Iris pigment epithelial cell (primary cell): ENCODE data around the gene PTPRQ.

Experiments
- DNase-seq: peaks from one replicate; pipeline ENCODE4 v3.0.0-alpha.2; 2011; ENCODE audit warnings: low read depth

Gene PTPRQ

GRCh38 chr12:80702889-80703805, 259.1 kb downstream of the PTPRQ start:
- peak; percentile 88 for DNase-seq

- no peak for DNase-seq
Measured at GRCh38 chr12:80704420-80704819, 260.4 kb downstream of the PTPRQ start.

GRCh38 chr12:80707126-80707829, 263.2 kb downstream of the PTPRQ start, which contains the start of gene MYF6:
TSS of gene MYF6 (plus strand) at chr12:80707634. CDS start at chr12:80707720, 86 bp downstream.
- DNase-seq, result no peak

GRCh38 chr12:80707830-80708258, 263.8 kb downstream of the PTPRQ start:
- DNase-seq, result no peak

- no peak for DNase-seq
Measured at GRCh38 chr12:80708259-80708974, 264.4 kb downstream of the PTPRQ start.

GRCh38 chr12:80708975-80709328, 264.9 kb downstream of the PTPRQ start:
- DNase-seq, result no peak

- no peak for DNase-seq
Measured at GRCh38 chr12:80709811-80710726, 266.0 kb downstream of the PTPRQ start.

- no peak for DNase-seq
Measured at GRCh38 chr12:80710727-80711449, 266.9 kb downstream of the PTPRQ start.

- DNase-seq, result no peak
Measured at GRCh38 chr12:80711866-80712265, 267.8 kb downstream of the PTPRQ start.

GRCh38 chr12:80712866-80713265, 268.8 kb downstream of the PTPRQ start:
- no peak for DNase-seq

- no peak for DNase-seq
Measured at GRCh38 chr12:80713419-80713818, 269.4 kb downstream of the PTPRQ start.

GRCh38 chr12:80714055-80714454, 270.0 kb downstream of the PTPRQ start:
- DNase-seq, result no peak

GRCh38 chr12:80714846-80715245, 270.8 kb downstream of the PTPRQ start:
- DNase-seq, result no peak

GRCh38 chr12:80715713-80716249, 271.7 kb downstream of the PTPRQ start:
- DNase-seq, result no peak

GRCh38 chr12:80716696-80717469, 272.8 kb downstream of the PTPRQ start, which contains the start of gene MYF5:
TSS of gene MYF5 (plus strand) at chr12:80716912. CDS start at chr12:80717064, 152 bp downstream.
- DNase-seq, result no peak

- no peak for DNase-seq
Measured at GRCh38 chr12:80717856-80718255, 273.8 kb downstream of the PTPRQ start.

- DNase-seq, result no peak
Measured at GRCh38 chr12:80720516-80720915, 276.5 kb downstream of the PTPRQ start.

- no peak for DNase-seq
Measured at GRCh38 chr12:80721326-80721725, 277.3 kb downstream of the PTPRQ start.
